ENCODE measurements around the gene ATP8B1.

DNA sequence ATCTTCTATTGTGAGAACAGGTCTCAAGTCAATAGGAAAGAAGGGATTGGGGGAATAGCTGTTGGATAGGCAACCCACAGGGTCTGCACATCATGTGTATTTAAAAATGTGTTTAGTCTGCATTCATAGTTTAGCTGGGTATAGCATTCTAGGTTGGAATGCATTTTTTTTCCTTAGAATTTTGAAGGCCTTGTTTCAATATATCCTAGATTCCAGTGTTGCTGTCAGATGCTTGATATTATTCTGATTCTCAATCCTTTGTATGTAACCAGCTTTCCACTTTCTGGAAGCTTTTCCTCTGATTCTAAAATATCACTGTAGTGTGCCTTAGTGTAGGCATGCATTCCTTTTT is 9.0 kb upstream of the ATP8B1 start:
- TF ChIP-seq CTCF (conservative IDR thresholded peaks at IDR 0.05 in 1 of 2, IDR thresholded peaks at IDR 0.05 in 1 of 2; ENCODE audit: extremely low read depth in 1 of 2, insufficient read depth in 1 of 2, low read depth in 1 of 2, low read length in 2 of 2) (no peak), EZH2 (IDR thresholded peaks at IDR 0.05; ENCODE audit: borderline replicate concordance, low read length) (no peak)
